HepG2 (cell line): ENCODE data around the gene C1orf146. TPM values are rescaled to one million over a fixed set of nuclear protein-coding genes. Genes with fewer than 3 reads are reported as not detected.

Experiments used
- polyA plus RNA-seq, 8 experiments: library from polyadenylated mRNA; depleted of rRNA in 3 of 8; stranded (reverse) in 7 of 8; unstranded in 1 of 8; fragments of >200 nt; fragmentation: Illumina TruSeq in 4 of 8; extraction: Trizol in 4 of 8; gene quantifications; 2 replicates each; pipeline versions ENCODE4 v1.2.1 to v1.2.3, GENCODE V29; 2011 to 2016; ENCODE audit warnings: low read depth in 4 of 8, missing spikeins in 1 of 8, mixed read lengths in 1 of 8; ENCODE audit not compliant: insufficient read depth in 1 of 8
- total RNA-seq, 5 experiments: library from RNA; depleted of rRNA; stranded (reverse); fragments of >200 nt; fragmentation: Illumina TruSeq; extraction: Trizol; gene quantifications; 2 replicates each; pipeline ENCODE4 v1.2.3, GENCODE V29; 2016; ENCODE audit warnings: low read depth in 1 of 5

C1orf146 gene
- total and polyA plus RNA-seq, 2 of the 13 experiments (the other 11 are each of a cell fraction or from before 2014, with no cell fraction given) = not detected

Other genes starting within 250 kb of the C1orf146 start
- not detected in 2 replicates for gene EPHX4, start 187.9 kb upstream of the C1orf146 start, total RNA-seq (2016; rRNA removed; fragmentation: Illumina TruSeq; extraction: Trizol)
- gene EPHX4, start 187.9 kb upstream of the C1orf146 start, polyA plus RNA-seq (2011; rRNA removed) = not detected in 2 replicates
- gene SETSIP, start 142.5 kb upstream of the C1orf146 start, total RNA-seq (2016; rRNA removed; fragmentation: Illumina TruSeq; extraction: Trizol) = not detected in 2 replicates
- gene SETSIP, start 142.5 kb upstream of the C1orf146 start, polyA plus RNA-seq (2011; rRNA removed) = 0.08 TPM in 1 of 2 replicates, not detected in the other
- gene BTBD8, start 137.6 kb upstream of the C1orf146 start, total RNA-seq (2016; rRNA removed; fragmentation: Illumina TruSeq; extraction: Trizol) = 1.8 TPM in 2 replicates
- 0.35 and 0.41 TPM in 2 replicates for gene BTBD8, start 137.6 kb upstream of the C1orf146 start, polyA plus RNA-seq (2011; rRNA removed)
- 18.4 and 27.8 TPM in 2 replicates for gene GLMN, start 81.1 kb downstream of the C1orf146 start, total RNA-seq (2016; rRNA removed; fragmentation: Illumina TruSeq; extraction: Trizol)
- 5.2 and 5.9 TPM in 2 replicates for gene GLMN, start 81.1 kb downstream of the C1orf146 start, polyA plus RNA-seq (2011; rRNA removed)
- gene RPAP2, start 81.1 kb downstream of the C1orf146 start, total RNA-seq (2016; rRNA removed; fragmentation: Illumina TruSeq; extraction: Trizol) = 34.8 and 50.7 TPM in 2 replicates
- 6.7 and 10.0 TPM in 2 replicates for gene RPAP2, start 81.1 kb downstream of the C1orf146 start, polyA plus RNA-seq (2011; rRNA removed)